ENCODE measurements around the gene STX1A.

The STX1A gene

DNA sequence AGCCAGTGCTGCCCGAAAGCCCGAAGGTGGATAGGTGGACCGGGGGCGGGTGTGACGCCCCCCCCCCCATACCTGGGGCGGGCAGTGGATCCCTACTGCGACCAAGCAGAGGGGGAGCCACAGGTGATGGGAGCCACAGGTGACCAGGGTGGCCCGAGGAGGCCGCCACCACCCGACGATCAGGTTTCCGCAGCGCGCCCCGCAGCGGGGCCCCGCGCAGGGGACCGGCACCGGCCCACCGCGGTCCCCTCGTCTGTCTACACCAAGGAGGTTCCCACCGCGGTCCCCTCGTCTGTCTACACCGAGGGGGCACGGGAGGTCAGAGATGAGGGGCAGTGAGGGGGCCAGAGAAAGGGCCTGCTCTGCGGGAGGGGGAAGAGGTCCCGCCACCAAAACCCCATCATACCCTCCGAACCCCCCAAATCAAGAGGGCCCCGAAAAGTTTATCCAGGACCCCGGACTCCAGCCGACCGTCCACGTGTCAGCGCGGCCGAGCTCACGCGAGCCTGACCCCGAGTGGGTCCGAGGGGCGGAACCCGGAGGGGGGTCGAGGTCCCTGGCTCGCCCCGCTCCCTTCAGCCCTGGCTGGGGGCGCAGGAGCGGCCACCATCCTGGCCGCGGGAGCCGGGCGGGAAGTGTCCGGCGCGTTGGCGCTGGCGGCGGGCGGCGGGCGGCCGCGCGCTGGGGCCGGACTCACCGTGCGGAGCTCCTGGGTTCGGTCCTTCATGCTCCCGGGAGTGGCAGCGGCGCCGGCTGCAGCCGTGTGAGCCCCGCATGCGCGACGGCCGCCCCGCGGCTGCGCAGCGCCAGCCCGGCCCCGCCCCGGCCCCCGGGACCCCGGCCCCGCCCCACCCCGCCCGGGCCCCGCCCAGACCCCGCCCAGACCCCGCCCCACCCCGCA lies at the start of gene STX1A:
Gene STX1A (minus strand): TSS at position 765 of the 901 bp plus-strand sequence. CDS start 38 bp downstream, at position 727.
- peak; percentile 68 for DNase-seq

DNA sequence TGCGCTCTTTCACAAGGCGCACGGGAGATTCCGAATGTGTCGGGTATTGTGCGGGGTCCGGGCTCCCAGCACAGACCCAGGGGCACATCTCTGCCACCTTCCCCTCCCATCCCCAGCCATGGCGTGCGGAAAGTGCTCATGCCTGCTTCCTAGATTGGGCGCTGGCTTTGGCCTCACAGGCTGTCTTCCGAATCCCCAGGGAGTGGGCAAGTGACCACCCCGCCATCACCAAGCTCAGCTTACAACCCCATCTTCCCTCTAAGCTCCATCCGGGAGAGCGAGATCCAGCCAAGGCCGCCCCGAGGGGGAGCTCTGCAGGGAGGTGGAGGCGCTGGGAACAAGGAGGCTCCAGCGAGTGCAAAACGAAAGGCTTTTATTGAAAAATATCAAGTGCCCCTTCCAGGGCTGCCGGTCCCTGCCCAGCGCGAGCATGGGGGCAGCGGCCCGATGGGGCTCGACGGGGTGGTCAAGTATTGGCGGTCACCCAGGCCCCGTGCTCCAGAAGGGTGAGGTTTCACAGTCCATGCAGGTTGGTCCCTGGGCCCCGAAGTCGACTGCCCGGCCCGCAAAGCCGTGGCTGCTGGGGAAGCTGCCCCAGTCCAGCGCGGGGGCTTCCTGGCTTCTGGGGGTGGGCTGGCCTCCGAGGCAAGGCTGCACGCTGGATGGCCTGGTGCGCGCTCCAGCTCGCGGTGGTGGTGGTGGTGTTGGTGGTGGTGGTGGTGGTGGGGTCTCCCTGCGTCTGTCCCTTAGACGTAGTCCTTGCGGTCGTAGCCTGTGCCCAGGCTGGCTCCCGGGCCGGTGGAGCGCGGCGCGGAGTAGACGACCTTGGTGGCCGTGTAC lies 49.4 kb upstream of the STX1A start:
- DNase-seq, result no peak

DNA sequence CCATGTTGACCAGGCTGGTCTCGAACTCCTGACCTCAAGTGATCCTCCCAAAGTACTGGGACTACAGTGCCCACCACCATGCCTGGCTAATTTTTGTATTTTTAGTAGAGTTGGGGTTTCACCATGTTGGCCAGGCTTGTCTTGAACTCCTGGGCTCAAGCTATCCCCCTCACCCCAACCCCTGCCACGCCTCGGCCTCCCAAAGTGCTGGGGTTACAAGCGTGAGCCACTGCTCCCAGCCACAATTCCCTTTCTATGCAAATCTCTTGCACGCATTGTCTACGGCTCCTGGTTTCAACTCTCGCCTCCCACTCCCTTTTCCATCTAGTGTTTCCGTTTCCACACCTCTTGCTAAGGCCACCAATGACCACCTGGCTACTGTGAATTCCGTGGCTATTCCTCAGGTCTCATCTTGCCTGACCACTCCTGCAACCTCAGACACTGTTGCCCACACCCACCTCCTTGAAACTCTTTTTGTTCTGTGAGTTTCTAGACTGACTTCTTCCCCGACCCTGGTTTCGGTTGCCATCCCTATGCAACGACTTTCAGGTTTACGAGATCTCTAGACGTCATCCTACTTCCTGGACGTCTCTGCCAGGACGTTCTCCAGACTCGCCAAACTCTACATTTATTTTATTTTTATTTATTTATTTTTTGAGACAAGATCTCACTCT lies 47.2 kb upstream of the STX1A start:
- DNase-seq, result no peak

DNA sequence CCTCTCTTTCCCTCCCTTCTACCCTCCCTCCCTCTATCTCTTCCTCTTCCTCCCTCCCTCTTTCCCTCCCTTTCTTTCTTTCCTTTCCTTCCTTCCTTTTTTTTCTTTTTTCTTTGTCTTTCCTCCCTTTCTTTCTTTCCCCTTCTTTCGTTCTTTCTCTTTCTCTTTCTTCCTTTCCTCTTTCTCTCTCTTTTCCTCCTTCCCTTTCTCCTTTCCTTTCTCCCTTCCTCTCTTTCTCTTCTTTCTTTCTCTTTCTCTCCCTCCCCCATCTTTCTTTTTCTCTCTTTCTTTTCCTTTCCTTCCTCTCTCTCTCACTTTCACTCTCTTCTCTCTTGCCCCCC lies 43.2 kb upstream of the STX1A start:
- DNase-seq, result no peak

DNA sequence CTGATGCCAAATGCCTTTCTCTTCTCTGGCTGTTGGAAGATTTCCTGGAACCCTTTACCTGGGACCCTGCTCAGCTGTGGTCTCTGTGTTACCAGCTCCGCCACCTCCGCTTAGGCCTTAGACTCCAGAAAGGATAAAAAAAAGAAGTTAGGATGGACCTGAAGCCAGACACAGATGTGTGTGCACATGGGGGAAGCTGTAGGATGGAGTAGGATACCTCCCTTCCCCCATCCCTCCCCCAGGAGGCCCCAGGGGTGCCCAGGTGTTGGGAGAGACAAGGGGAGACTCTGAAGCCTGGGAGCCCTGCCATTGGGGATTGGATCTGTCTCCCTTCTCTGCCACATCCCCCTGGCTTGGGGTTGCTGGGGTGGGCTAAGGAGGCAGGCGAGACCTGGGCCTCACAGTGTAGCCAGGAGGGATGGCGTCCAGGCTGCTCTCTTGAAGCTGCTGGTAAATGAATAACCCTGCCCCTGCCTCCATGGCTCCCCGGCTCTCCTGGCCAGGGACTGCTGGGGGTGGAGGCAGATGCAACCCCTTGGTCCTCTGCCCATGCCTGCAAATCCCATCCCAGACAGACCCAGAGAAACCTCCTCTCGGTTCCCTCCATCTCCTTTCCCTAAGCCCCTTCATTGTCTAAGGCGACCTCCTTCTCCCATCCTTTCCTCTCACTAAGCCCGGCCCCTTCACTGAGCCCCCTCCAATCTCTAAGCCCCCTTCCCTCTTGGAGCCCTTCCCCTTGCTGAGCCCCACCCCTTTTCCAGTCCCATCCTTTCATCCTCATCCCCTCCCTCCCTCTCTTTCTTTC lies 42.6 kb upstream of the STX1A start:
- DNase-seq, result no peak

DNA sequence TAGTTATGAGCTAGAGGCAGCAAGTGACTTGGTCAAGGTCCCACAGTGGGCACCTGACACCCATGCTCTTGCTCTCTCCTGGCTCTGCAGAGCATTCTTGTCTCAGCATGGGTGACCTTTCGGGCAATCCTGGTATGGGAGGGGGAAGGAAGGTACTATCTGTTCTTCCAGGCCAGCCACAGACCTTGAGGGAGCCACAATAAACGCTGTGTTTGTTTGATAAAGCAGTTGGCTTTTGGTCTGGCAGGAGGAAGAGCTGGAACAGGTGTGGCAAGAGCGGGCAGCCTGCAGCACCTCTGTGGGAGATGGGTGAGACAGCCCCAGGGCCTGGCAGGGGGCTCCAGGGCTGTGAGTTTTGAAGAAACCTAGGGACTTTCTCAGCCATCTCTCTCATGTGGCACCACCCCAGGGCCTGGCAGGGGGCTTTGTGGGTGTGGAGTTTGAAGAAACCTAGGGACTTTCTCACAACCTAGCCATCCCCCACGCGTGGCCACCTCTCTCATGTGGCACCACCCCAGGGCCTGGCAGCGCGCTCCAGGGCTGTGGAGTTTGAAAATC lies 39.2 kb upstream of the STX1A start:
- DNase-seq, result no peak

DNA sequence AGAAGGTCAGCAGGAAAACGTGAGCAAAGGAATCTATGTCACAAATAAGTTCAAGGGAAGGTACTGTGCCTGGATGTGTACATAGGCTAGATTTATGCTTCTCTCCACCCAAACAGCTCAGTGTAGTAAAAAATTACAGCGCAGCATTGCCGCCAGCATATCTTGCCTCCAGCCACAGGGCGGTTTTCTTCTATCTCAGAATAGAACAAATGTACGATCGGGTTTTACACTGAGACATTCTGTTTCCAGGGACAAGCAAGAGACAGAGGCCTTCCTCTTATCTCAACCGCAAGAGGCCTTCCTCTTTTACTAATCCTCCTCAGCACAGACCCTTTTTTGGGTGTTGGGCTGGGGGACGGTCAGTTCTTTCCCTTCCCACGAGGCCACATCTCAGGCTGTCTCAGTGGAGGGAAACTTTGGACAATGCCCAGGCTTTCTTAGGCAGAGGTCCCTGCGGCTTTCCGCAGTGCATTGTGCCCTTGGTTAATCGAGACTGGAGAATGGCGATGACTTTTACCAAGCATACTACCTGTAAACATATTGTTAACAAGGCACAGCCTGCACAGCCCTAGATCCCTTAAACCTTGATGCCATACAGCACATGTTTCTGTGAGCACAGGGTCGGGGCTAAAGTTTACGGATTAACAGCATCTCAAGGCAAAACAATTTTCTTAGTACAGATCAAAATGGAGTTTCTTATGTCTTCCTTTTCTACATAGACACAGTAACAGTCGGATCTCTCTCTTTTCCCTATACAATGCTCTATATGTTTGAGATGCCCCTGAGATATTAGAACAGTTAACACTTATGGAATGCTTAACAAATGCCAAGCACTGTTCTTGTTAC lies 30.7 kb upstream of the STX1A start:
- DNase-seq, result no peak

DNA sequence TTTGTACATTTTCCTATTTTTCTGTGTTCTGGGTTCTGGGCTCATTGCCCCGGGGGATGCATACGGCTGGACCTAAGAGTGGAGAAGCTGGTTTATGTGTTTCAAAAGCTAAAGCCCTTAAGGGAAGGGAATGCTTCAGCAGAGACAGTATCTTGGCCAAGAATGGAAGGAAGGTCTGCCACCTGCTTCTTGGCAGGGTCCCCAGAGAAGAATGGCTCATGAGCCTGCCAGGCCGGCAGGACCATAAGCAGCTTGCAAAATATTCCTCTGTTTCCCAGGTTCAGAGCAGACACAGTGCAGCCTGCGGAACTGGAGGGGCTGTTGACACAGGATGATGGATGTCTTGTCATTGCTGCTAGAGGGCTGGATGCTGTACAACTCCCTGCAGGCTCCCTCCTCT lies 26.9 kb upstream of the STX1A start:
- DNase-seq, result no peak

DNA sequence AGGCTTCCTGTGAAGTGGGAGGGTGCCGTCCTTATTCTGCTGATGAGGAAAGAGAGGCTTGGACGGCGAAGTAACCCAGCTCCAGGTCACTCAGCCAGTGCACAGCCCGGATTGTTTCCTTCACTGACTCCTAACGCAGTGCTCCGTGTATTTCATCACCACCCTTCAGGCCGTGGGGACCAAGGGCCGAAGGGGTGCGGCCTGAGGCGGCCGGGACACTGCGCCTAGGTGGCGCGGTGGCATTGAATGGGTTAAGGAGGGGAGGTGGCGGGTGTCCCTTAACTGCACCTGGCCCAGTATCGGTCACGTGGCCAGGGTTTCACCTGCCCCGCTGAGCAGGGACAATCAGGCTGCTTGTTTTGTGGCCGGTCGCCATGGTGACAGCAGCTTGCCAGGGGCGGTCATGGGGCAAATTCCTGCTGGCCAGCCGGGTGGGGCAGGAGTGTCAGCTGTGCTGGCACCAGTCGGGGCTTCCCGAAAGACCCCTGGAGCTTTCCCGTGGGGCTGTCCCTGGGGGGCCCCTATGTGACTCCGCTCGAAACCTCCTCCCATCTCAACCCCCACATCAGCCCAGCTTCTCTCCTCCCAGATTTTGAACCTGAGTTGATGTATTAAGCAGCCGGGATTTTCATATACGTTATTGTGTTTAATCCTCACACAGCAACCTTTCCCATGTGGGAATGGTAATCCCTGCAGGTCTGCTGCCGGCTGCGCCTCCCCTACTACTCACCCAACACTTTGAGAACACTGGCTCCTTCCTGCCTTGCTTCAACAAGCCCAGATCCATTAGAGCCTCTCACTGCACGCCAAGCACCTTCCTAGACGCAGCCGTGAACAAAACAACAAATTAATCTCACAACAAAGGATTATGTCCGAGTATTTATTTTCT lies 23.5 kb upstream of the STX1A start:
- no peak for DNase-seq

DNA sequence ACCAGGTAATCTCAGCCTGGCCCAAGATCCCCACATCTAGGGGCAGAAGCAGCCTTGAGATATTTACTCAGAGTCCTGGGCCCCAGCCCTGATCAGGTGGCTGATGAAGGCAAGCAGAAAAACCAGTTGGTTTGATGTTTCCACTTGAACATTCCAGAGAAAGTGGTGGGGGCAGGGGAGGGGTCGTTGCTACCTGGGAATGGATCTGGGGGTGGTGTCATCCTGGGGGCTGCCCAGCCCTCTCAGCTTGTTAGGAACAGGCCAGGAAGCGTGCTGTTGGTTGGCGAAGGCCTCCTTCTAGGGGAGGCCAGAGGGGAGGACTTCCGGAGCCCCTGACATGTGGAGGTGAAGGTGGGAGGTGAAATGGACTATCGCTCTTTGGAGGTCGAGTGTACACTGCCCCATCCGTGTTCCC lies 22.9 kb upstream of the STX1A start:
- DNase-seq, result no peak

DNA sequence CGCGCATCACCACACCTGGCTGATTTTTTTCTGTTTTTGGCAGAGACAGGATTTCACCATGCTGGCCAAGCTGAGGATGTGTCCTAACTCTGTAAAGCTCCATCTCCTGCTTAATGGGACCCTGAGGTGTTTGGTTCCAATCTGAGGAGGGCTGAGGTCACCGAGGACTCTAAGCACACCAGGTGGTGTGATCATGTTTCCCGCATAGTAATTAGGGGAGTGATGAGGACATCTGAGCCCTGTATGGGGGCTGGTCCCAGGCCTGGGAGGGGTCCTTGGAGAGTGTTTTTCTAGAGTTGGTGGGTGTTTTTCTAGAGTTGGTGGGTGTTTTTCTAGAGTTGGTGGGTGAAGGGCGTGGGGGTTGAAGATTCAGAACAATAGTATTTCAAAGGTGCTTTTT lies 22.1 kb upstream of the STX1A start:
- no peak for DNase-seq

DNA sequence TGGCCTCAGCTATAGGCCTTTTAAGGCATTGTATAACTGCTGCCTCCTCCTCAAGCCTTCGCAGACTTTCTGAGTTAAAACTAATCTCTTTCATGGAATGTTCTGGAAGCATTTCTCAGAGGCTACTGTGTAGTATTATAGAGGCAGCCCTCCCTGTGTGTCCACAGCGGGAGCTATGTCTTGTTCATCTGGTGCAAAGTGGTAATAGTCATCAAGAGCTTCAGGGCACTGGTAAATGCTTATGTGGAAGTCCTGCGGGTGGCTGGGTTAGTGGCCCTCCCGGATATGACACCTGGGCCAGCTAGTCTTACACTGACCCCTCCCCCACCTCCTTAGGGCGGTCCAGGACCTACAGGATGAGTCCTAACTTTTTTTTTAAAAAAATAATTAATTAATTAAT lies 21.3 kb upstream of the STX1A start:
- DNase-seq, result no peak

DNA sequence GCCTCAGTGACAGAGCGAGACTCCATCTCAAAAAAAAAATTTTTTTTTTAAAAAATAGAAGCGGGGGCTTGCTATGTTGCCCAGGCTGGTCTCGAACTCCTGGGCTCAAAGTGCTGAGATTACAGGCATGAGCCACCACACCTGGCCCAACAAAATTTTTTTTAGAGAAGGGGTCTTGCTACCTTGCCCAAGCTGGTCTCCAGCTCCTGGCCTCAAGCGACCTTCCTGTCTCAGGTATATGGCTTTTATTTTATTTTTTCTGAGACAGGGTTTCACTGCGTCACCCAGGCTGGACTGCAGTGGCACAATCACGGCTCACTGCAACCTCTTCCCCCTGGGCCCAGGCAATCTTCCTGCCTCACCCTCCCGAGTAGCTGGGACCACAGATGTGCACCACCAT lies 20.7 kb upstream of the STX1A start:
- DNase-seq, result no peak

DNA sequence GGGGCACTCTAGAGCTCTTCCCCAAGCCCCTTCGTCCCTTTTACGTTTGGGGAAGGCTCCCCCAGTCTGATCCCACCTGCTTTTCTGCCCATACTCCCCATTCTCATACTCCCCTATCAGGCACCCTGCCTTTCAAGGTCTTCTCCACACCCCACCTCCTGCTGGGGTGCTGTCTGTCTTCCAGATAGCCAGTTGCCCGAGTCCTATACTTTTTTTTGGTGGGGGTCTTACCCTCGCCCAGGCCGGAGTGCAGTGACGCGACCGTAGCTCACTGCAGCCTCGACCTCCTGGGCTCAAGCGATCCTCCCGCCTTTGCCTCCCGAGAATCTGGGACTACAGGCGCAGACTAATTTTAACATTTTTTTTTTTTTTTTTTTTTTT lies 19.9 kb upstream of the STX1A start:
- DNase-seq, result no peak

DNA sequence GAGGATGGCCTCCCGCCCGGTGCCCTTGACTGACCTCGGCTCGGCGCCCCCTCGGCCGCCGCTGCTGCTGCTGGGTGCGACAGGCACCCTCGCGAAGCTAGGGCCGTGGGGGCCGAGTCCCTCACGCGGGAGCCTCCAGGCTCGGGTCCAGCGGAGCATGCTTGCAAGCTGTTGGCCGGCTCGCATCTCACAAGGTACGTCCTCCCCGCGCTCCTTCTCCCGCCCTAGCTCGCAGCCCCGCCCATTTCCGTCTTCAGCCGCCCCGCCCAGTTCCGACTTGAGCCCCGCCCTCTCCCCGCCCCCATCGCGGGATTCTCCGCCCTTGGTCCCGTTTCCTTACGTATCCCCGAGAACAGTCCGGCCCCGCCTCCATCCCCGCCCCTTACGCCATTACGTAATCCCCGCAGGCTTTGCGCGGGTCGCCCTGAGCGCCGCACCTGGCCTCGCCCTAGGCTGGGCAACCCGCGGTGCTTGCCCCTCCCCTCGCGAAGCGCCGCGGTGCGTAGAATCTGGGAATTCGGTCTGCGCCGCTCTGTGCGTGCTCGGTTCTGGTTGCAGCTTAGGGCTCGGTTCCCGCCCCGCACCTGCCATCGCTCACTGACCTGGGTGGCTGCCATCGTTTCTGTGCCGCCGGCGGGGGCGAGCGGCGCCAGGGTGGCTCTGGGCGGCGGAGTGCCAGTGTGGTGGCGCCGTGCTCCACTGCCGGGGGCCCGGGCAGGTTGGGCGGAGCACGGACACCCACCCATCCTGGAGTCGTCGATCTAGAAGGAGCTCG lies 19.3 kb upstream of the STX1A start, which contains the start of gene ABHD11:
Gene ABHD11 (minus strand): TSS at position 191 of the 775 bp plus-strand sequence. CDS start 32 bp downstream, at position 159.
- peak; percentile 95 for DNase-seq

DNA sequence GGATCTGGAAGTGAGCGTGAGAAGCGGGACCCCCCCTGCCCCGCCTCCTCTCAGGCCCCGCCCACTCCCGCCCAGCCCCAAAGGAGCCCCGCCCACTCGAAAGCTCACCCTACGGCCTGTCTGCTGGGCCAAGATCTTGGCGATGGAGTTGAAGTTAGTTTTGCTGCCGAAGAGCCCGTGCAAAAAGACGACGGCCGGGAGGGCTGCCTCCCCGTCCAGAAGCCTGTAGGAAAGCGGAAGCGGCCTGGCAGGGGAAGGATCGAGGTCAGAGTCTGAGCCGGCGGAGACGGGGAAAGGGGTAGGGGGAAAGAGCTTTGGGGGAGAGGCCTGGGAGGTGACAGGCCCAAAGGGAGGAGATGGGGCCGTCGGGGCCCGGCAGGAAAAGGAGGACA lies 18.7 kb upstream of the STX1A start:
- peak; percentile 44 for DNase-seq

DNA sequence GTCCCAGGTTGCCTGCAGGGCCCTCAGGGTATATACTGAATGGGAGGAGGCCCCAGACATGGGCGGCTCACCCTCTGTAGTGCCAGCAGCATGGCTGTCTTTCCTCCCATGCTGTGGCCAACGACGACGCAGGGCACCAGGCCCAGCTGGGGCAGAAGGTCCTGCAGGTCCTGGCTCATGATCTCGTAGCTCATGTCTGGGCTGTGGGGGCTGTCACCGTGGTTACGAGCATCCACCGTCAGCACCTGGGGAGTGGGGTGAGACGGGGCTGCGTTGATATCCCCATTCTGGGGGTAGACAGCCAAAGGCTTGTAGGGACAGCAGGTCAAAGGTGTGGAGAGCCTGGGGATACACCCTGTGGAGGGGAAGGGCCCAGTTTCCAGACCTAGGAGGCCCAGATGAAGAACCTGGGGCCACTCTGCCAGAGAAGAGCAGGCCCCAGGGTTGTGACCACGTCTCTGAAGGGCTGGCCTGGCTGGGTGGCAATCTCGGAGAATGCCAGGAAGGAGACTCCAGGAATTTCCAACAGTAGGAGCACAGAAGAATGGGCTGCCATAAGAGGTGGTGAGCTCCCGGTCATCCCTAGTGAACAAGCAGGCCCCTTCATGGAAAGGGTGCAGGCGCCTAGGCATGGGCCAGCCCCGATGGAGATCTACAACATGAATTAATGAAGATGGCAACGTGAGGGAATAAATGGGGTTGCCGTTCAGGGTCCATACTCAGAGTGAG lies 18.2 kb upstream of the STX1A start:
- no peak for DNase-seq

DNA sequence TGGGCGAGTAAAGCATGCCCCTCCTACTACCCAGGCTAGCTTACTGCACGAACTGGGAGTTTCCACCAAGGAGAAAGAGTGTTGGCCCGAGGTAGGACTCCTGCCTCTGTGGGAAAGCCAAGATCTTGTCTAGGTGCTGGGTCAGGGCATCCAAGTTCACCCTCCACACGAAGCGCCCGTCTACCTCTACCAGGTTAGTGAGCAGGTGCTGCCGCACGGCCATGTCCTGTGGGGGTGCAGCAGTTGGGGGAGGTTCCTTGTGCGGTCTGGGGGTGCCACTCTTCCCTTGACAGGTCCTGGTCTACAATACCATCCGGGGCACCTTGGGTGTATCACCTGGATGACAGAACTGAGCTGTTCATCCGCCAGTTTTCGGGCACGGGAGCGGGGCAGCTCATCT lies 17.4 kb upstream of the STX1A start:
- DNase-seq, result no peak

DNA sequence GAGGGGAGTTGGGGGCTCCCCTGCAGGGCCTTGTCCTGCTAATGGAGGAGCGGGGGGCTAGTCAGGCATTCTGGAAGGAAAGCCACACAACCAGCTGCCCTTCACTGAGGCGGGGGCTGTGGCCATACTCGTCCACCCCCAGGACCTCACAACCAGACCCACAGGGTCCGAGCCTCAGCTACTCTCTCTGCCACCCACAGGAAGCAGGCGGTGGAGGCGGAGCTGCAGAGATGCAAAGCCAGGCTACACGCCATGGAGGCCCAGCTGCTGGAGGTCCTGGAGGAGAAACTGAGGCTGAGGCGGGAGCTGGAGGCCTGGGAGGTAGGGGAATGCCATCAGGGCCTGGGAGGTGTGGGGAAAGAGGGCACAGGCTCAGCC lies 16.0 kb upstream of the STX1A start:
- DNase-seq, result no peak
